Stimulated activated naive CD8-positive, alpha-beta T cell treated with anti-CD3 and anti-CD28 coated beads, Interleukin-15, Interleukin-2, amounts not matched to agents 100 ng/mL and 50 ng/mL, for 24 hours (primary cell): ENCODE data around the gene ARHGEF10L.

Experiments
- H3K27ac Mint-ChIP-seq: one replicate; pipeline ENCODE4 v1.8.0; 2021; ENCODE audit warnings: mild to moderate bottlenecking, mixed read lengths
- H3K27me3 Mint-ChIP-seq: one replicate; pipeline ENCODE4 v1.8.0; 2021; ENCODE audit warnings: mixed read lengths
- H3K36me3 Mint-ChIP-seq: one replicate; pipeline ENCODE4 v1.8.0; 2021; ENCODE audit warnings: low read depth, mixed read lengths
- H3K4me1 Mint-ChIP-seq: one replicate; pipeline ENCODE4 v1.8.0; 2021; ENCODE audit warnings: low read depth, mixed read lengths
- H3K4me3 Mint-ChIP-seq: one replicate; pipeline ENCODE4 v1.8.0; 2021; ENCODE audit warnings: mild to moderate bottlenecking, mixed read lengths
- H3K9me3 Mint-ChIP-seq: one replicate; pipeline ENCODE4 v1.8.0; 2021; ENCODE audit warnings: mixed read lengths

Gene ARHGEF10L

GRCh38 chr1:17599291-17599953 is 59.9 kb downstream of the ARHGEF10L start:
- no peak overlapping the region for H3K27ac Mint-ChIP-seq
- H3K9me3 Mint-ChIP-seq, result no peaks in the 10 kb centered on the region
- H3K4me1 Mint-ChIP-seq, result no peaks in the 10 kb centered on the region
- no peaks in the 10 kb centered on the region for H3K36me3 Mint-ChIP-seq
- H3K4me3 Mint-ChIP-seq, result no peak overlapping the region
- H3K27me3 Mint-ChIP-seq, result no peaks in the 10 kb centered on the region

GRCh38 chr1:17599954-17600300 is 60.4 kb downstream of the ARHGEF10L start:
- Mint-ChIP-seq H3K27ac (no peak overlapping the region), H3K4me1 (no peaks in the 10 kb centered on the region), H3K27me3 (no peaks in the 10 kb centered on the region), H3K4me3 (no peak overlapping the region), H3K9me3 (no peaks in the 10 kb centered on the region), H3K36me3 (no peaks in the 10 kb centered on the region)

DNA sequence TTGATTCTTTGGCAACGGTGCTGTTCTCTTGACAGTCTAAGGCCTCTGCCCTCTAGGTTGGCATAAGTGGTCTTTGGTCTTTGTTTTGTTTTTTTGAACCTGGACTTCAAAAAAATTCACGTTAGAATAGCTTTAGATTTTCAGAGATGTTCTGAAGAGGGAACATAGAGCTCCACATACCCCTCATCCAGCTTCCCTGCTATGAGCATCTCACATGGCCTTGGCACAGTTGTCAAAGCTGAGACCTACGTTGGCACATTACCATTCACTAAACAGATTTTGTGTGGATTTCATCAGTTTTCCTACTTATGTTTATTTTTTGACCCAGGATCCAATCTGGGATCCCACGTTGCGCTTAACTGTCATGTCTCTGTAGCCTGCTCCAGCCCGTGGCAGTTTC is 60.8 kb downstream of the ARHGEF10L start:
- no peaks in the 10 kb centered on the region for H3K4me1 Mint-ChIP-seq
- H3K4me3 Mint-ChIP-seq, result no peak overlapping the region
- no peak overlapping the region for H3K27ac Mint-ChIP-seq
- no peaks in the 10 kb centered on the region for H3K36me3 Mint-ChIP-seq
- H3K27me3 Mint-ChIP-seq, result no peaks in the 10 kb centered on the region
- H3K9me3 Mint-ChIP-seq, result no peaks in the 10 kb centered on the region

- Mint-ChIP-seq H3K27ac (no peak overlapping the region), H3K4me3 (no peak overlapping the region), H3K9me3 (no peaks in the 10 kb centered on the region), H3K27me3 (no peaks in the 10 kb centered on the region), H3K36me3 (no peaks in the 10 kb centered on the region), H3K4me1 (no peaks in the 10 kb centered on the region)
These were observed 62.3 kb downstream of the ARHGEF10L start for GRCh38 chr1:17601643-17602382.

GRCh38 chr1:17603091-17603841 is 63.8 kb downstream of the ARHGEF10L start:
- H3K36me3 Mint-ChIP-seq, result no peaks in the 10 kb centered on the region
- H3K27me3 Mint-ChIP-seq, result no peaks in the 10 kb centered on the region
- H3K9me3 Mint-ChIP-seq, result no peaks in the 10 kb centered on the region
- H3K4me3 Mint-ChIP-seq, result no peak overlapping the region
- no peak overlapping the region for H3K27ac Mint-ChIP-seq
- no peaks in the 10 kb centered on the region for H3K4me1 Mint-ChIP-seq

- H3K9me3 Mint-ChIP-seq, result no peaks in the 10 kb centered on the region
- no peaks in the 10 kb centered on the region for H3K27me3 Mint-ChIP-seq
- no peaks in the 10 kb centered on the region for H3K36me3 Mint-ChIP-seq
- no peak overlapping the region for H3K27ac Mint-ChIP-seq
- no peak overlapping the region for H3K4me3 Mint-ChIP-seq
- no peaks in the 10 kb centered on the region for H3K4me1 Mint-ChIP-seq
These were observed 66.3 kb downstream of the ARHGEF10L start for GRCh38 chr1:17605582-17606344.

DNA sequence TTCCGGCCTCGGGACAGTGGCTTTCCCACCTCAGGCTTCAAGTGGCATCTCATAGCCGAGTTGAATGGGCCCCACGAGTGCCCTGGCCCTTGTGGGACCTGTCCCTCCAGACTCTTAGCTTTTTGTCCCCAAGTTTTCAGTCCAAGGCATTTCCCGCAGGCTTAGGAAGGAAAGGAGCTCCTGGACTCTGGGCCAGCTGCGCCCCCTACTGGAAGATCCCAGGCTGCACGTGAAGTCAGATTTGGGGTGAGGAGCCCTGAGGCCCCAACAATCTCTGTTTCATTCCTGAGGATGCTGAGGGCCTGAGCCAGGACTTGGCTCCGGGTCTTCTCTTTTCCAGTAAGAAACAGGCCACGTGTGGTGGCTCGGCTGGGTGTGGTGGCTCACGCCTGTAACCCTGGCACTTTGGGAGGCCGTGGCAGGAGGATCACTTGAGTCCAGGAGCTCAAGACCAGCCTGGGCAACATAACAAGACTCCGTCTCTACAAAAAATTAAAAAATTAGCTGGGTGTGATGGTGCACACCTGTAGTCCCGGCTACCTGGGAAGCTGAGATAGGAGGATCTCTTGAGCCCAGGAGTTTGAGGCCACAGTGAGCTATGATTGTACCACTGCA is 67.4 kb downstream of the ARHGEF10L start:
- Mint-ChIP-seq H3K4me3 (no peak overlapping the region), H3K27me3 (no peaks in the 10 kb centered on the region)

DNA sequence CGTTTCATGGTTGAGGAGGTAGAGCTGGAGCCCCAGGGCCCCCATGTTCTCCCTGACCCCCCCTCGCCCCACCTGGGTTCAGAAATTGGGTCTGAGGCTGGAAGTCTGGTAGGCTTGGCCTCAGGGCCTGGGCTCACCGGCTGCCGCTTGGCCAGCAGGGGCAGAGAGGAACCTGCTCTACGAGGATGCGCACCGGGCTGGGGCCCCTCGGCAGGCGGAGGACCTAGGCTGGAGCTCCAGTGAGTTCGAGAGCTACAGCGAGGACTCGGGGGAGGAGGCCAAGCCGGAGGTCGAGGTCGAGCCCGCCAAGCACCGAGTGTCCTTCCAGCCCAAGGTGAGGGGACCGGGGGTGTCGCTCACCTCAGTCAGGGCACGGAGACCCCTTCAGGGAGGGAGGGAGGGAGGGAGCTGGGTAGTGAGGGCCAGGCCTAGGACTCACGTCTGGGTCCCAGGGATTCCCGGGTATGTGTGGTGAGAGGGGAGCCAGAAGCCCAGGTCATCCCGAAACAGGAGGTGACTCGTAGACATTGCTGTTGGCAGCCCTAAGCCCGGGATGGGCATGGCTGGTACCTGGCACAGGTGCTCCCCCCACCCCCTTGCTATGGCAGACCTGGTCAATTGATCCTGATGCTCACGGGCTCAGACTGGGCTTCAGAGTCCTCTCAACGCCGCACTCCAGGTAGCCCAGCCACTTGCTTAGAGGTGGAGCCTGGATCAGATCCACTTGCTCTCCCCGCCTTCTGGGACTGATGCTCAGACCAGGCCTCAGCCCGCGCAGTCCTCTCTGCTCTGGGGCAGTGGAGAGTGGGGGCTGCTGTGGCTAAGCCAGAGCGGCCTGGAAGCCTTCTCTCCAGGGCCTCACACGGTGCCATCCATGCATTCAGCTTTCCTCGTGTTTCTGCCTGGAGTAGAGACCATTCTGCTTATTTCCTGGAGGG is 68.4 kb downstream of the ARHGEF10L start:
- Mint-ChIP-seq H3K36me3 (no peaks in the 10 kb centered on the region), H3K27ac (no peak overlapping the region), H3K27me3 (peaks cover 4% of the 10 kb centered on the region), H3K9me3 (no peaks in the 10 kb centered on the region), H3K4me1 (no peaks in the 10 kb centered on the region), H3K4me3 (no peak overlapping the region)

More for the DNA sequence above, 67.4 kb downstream of the ARHGEF10L start:
- Mint-ChIP-seq H3K27ac (no peak overlapping the region), H3K9me3 (no peaks in the 10 kb centered on the region), H3K36me3 (no peaks in the 10 kb centered on the region), H3K4me1 (no peaks in the 10 kb centered on the region)

DNA sequence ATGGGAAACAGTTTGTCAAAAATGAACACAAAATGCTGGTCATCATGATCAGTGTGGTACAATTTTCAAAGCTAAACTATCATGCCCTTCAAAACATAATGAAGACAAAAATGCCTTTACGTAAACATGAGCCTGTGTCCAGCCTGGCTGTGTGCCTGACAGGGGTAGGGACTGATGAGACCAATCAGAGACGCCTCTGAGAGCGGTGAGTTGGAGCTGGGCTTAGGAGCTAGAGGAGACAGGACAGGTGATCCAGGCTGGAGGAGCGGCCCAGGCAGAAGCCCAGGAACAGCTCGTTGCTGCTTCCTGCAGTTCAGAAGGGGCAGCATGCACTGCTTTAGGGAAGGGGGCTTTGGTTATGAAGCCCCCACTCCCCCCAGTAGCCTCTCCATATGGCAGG is 70.0 kb downstream of the ARHGEF10L start:
- Mint-ChIP-seq H3K9me3 (no peaks in the 10 kb centered on the region), H3K36me3 (no peaks in the 10 kb centered on the region), H3K4me1 (no peaks in the 10 kb centered on the region), H3K27ac (no peak overlapping the region), H3K4me3 (no peak overlapping the region), H3K27me3 (peaks cover 4% of the 10 kb centered on the region)

- Mint-ChIP-seq H3K27me3 (peaks cover 4% of the 10 kb centered on the region), H3K36me3 (no peaks in the 10 kb centered on the region)
These were observed 70.6 kb downstream of the ARHGEF10L start for GRCh38 chr1:17610085-17610484.

GRCh38 chr1:17610713-17611112 is 71.2 kb downstream of the ARHGEF10L start:
- H3K4me1 Mint-ChIP-seq, result no peaks in the 10 kb centered on the region
- no peaks in the 10 kb centered on the region for H3K9me3 Mint-ChIP-seq
- no peak overlapping the region for H3K4me3 Mint-ChIP-seq
- no peak overlapping the region for H3K27ac Mint-ChIP-seq
- H3K27me3 Mint-ChIP-seq, result peaks cover 4% of the 10 kb centered on the region
- H3K36me3 Mint-ChIP-seq, result no peaks in the 10 kb centered on the region

More at GRCh38 chr1:17610085-17610484, 70.6 kb downstream of the ARHGEF10L start:
- H3K4me1 Mint-ChIP-seq, result no peaks in the 10 kb centered on the region
- H3K9me3 Mint-ChIP-seq, result no peaks in the 10 kb centered on the region
- H3K27ac Mint-ChIP-seq, result no peak overlapping the region
- H3K4me3 Mint-ChIP-seq, result no peak overlapping the region

GRCh38 chr1:17611991-17612390 is 72.5 kb downstream of the ARHGEF10L start:
- Mint-ChIP-seq H3K27me3 (peaks cover 4% of the 10 kb centered on the region), H3K27ac (no peak overlapping the region), H3K9me3 (no peaks in the 10 kb centered on the region), H3K4me3 (no peak overlapping the region), H3K4me1 (no peaks in the 10 kb centered on the region), H3K36me3 (no peaks in the 10 kb centered on the region)

DNA sequence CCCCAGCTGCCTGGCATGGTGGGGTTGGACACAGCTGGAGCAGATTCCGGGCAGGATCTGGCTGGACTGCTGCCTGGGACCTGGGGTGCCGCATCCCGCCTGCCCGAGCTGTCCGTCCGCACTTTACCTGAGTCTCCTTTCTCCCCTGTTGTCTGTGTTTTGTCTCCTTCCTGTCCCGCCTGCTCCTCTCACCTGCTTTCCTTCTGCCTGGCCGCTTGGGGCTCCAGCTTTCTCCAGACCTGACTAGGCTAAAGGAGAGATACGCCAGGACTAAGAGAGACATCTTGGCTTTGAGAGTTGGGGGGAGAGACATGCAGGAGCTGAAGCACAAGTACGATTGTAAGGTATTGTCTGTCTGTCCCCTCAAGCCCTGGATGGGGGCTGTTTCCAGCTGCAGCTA is 73.3 kb downstream of the ARHGEF10L start:
- H3K36me3 Mint-ChIP-seq, result no peaks in the 10 kb centered on the region
- no peak overlapping the region for H3K27ac Mint-ChIP-seq
- no peaks in the 10 kb centered on the region for H3K4me1 Mint-ChIP-seq

DNA sequence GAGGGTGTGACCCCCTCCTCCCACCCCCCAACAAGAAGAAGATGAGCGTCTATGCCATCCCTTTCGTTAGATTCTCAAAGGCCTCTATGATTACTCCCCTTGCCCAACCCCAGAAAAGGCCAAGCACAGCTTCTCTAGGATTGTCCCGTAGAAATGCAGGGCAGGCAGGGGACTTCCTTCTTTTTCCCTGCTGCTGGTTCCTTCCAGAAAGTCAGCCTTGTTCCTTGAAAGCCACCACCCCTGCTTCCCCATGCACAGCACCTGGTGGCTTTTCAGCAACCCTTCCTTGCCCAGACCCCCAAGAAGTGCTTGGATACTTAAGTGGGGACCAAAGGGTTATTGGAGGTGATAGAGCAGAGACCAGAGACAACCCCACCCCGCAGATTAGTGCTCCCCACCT is 75.1 kb downstream of the ARHGEF10L start:
- Mint-ChIP-seq H3K9me3 (no peaks in the 10 kb centered on the region), H3K4me1 (no peaks in the 10 kb centered on the region), H3K27ac (no peak overlapping the region)

More for the DNA sequence above, 73.3 kb downstream of the ARHGEF10L start:
- H3K9me3 Mint-ChIP-seq, result no peaks in the 10 kb centered on the region
- H3K4me3 Mint-ChIP-seq, result no peak overlapping the region
- peaks cover 4% of the 10 kb centered on the region for H3K27me3 Mint-ChIP-seq

More for the DNA sequence above, 75.1 kb downstream of the ARHGEF10L start:
- Mint-ChIP-seq H3K36me3 (no peaks in the 10 kb centered on the region), H3K4me3 (no peak overlapping the region), H3K27me3 (peaks cover 11% of the 10 kb centered on the region)
